GM12878 (cell line): ENCODE data around the gene OSBPL3. TPM values are rescaled to one million over a fixed set of nuclear protein-coding genes. Genes with fewer than 3 reads are reported as not detected.

Experiments used
- BCL11A ChIP-seq: IDR thresholded peaks from 2 replicates; pipeline ENCODE4 v1.6.1; 2011; ENCODE audit warnings: low read depth, low read length
- E4F1 ChIP-seq: fragments of 450-650 bp; IDR thresholded peaks from 2 replicates; pipeline ENCODE4 v1.6.1; 2018; ENCODE audit warnings: borderline replicate concordance, mild to moderate bottlenecking; ENCODE audit not compliant: partially characterized antibody
- IRF4 ChIP-seq: IDR thresholded peaks from 2 replicates; pipeline ENCODE4 v1.6.1; 2011; ENCODE audit warnings: low read depth, low read length
- NFIC ChIP-seq: IDR thresholded peaks from 2 replicates; pipeline ENCODE4 v1.6.1; 2012; ENCODE audit warnings: low read depth, mild to moderate bottlenecking, inconsistent platforms, low read length, moderate library complexity
- NR2C1 ChIP-seq: fragments of 450-650 bp; IDR thresholded peaks from 2 replicates; pipeline ENCODE4 v1.6.1; 2017; ENCODE audit warnings: antibody characterized with exemption, mild to moderate bottlenecking, moderate library complexity
- PAX5 ChIP-seq: IDR thresholded peaks from 2 replicates; pipeline ENCODE4 v1.6.1; 2011; ENCODE audit warnings: low read depth, low read length, borderline replicate concordance
- PKNOX1 ChIP-seq: fragments of 450-650 bp; IDR thresholded peaks from 2 replicates; pipeline ENCODE4 v1.6.1; 2016; ENCODE audit warnings: mild to moderate bottlenecking
- PML ChIP-seq: IDR thresholded peaks from 2 replicates; pipeline ENCODE4 v1.6.1; 2012; ENCODE audit warnings: low read length, inconsistent platforms
- TAF1 ChIP-seq: IDR thresholded peaks from 2 replicates; pipeline ENCODE4 v1.6.1; 2011; ENCODE audit warnings: mild to moderate bottlenecking, low read depth, low read length, borderline replicate concordance
- WRNIP1 ChIP-seq: IDR thresholded peaks from 2 replicates; pipeline ENCODE4 v1.6.1; 2011; ENCODE audit warnings: low read depth, low read length, improper control_type of control experiment, borderline replicate concordance
- YBX1 ChIP-seq: fragments of 450-650 bp; IDR thresholded peaks from 2 replicates; pipeline ENCODE4 v1.6.1; 2016; ENCODE audit warnings: antibody characterized with exemption
- ZNF384 ChIP-seq: IDR thresholded peaks from 2 replicates; pipeline ENCODE4 v1.6.1; 2012; ENCODE audit warnings: low read depth, mild to moderate bottlenecking, low read length, improper control_type of control experiment, borderline replicate concordance
- ZNF687 ChIP-seq: fragments of 450-650 bp; IDR thresholded peaks from 2 replicates; pipeline ENCODE4 v1.6.1; 2017; ENCODE audit warnings: mild to moderate bottlenecking, moderate library complexity
- polyA plus RNA-seq, 11 experiments: library from polyadenylated mRNA; depleted of rRNA in 4 of 11; unstranded in 6 of 11; stranded (reverse) in 5 of 11; fragments of >200 nt; fragmentation: Nextera tagmentation in 4 of 11; fragmentation: Illumina TruSeq in 1 of 11; extraction: Ambion mirVana in 4 of 11; extraction: Trizol in 1 of 11; gene quantifications; 1 replicate in 1 of 11; 2 replicates in 10 of 11; pipeline versions ENCODE4 v1.2.1 to v1.2.3, GENCODE V29; 2011 to 2016; ENCODE audit warnings: inconsistent platforms in 2 of 11, missing spikeins in 2 of 11, low read depth in 1 of 11
- total RNA-seq, 4 experiments: library from RNA; depleted of rRNA in 3 of 4; stranded (reverse); fragments of >200 nt in 3 of 4; fragmentation: Illumina TruSeq in 1 of 4; extraction: Trizol in 1 of 4; gene quantifications; 2 replicates each; pipeline versions ENCODE4 v1.2.1 to v1.2.3, GENCODE V29; 2013 to 2021
- TF ChIP-seq, protein P1 (sequence below): fragments of 450-650 bp; IDR thresholded peaks from 2 replicates; pipeline ENCODE4 v1.6.1; 2017; ENCODE audit warnings: mild to moderate bottlenecking, low read depth, inconsistent platforms; ENCODE audit not compliant: poor library complexity, severe bottlenecking
- TF ChIP-seq, protein P2 (sequence below): fragments of 450-650 bp; IDR thresholded peaks from 2 replicates; pipeline ENCODE4 v1.6.1; 2018; ENCODE audit warnings: mild to moderate bottlenecking, low read depth, moderate library complexity; ENCODE audit not compliant: partially characterized antibody
- TF ChIP-seq, protein P3 (sequence below): IDR thresholded peaks from 2 replicates; pipeline ENCODE4 v1.6.1; 2012; ENCODE audit warnings: low read depth, low read length, improper control_type of control experiment

Gene OSBPL3
- total and polyA plus RNA-seq, 10 of the 15 experiments (the other 5 are each of a cell fraction or from before 2014, with no cell fraction given) = 6.1 to 46.6 (median 27.0) TPM

DNA sequence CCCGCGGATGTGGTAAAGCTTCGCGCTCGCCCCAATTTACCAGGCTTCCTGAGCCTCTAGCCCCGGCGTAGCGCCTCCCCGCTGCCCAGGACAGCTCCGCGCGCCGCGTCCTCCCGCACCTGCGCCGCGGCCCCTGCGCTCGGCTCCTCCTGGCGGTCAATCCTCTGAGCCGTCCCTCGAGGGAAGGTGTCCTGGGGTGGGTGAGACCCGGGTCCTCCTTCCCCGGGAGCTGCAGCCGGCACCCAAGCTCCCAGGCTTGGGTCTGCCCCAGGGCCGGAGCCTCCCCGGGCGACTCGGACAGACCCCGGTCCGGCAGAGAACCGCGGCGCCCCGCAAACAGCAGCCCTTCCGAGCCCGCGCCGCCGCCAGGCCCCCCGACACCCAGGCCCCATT, 512 bp downstream of the OSBPL3 start (continued):
- no peak for TF ChIP-seq PKNOX1
- TF ChIP-seq, protein P1, sequence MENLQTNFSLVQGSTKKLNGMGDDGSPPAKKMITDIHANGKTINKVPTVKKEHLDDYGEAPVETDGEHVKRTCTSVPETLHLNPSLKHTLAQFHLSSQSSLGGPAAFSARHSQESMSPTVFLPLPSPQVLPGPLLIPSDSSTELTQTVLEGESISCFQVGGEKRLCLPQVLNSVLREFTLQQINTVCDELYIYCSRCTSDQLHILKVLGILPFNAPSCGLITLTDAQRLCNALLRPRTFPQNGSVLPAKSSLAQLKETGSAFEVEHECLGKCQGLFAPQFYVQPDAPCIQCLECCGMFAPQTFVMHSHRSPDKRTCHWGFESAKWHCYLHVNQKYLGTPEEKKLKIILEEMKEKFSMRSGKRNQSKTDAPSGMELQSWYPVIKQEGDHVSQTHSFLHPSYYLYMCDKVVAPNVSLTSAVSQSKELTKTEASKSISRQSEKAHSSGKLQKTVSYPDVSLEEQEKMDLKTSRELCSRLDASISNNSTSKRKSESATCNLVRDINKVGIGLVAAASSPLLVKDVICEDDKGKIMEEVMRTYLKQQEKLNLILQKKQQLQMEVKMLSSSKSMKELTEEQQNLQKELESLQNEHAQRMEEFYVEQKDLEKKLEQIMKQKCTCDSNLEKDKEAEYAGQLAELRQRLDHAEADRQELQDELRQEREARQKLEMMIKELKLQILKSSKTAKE = no peak
- peak; percentile 23; the same call in 1 of the 2 replicates for TF ChIP-seq PAX5
- TF ChIP-seq IRF4 = no peak
- peak; percentile 46; the same call in 1 of the 2 replicates for TF ChIP-seq ZNF687
- TF ChIP-seq TAF1 = no peak
- no peak for TF ChIP-seq NR2C1
- no peak for TF ChIP-seq YBX1
- TF ChIP-seq ZNF384 = no peak
- TF ChIP-seq NFIC = no peak
- no peak for TF ChIP-seq PML
- TF ChIP-seq BCL11A = no peak
- TF ChIP-seq E4F1 = no peak
- TF ChIP-seq, protein P2, sequence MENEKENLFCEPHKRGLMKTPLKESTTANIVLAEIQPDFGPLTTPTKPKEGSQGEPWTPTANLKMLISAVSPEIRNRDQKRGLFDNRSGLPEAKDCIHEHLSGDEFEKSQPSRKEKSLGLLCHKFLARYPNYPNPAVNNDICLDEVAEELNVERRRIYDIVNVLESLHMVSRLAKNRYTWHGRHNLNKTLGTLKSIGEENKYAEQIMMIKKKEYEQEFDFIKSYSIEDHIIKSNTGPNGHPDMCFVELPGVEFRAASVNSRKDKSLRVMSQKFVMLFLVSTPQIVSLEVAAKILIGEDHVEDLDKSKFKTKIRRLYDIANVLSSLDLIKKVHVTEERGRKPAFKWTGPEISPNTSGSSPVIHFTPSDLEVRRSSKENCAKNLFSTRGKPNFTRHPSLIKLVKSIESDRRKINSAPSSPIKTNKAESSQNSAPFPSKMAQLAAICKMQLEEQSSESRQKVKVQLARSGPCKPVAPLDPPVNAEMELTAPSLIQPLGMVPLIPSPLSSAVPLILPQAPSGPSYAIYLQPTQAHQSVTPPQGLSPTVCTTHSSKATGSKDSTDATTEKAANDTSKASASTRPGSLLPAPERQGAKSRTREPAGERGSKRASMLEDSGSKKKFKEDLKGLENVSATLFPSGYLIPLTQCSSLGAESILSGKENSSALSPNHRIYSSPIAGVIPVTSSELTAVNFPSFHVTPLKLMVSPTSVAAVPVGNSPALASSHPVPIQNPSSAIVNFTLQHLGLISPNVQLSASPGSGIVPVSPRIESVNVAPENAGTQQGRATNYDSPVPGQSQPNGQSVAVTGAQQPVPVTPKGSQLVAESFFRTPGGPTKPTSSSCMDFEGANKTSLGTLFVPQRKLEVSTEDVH = no peak
- TF ChIP-seq, protein P3, sequence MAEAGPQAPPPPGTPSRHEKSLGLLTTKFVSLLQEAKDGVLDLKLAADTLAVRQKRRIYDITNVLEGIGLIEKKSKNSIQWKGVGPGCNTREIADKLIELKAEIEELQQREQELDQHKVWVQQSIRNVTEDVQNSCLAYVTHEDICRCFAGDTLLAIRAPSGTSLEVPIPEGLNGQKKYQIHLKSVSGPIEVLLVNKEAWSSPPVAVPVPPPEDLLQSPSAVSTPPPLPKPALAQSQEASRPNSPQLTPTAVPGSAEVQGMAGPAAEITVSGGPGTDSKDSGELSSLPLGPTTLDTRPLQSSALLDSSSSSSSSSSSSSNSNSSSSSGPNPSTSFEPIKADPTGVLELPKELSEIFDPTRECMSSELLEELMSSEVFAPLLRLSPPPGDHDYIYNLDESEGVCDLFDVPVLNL = no peak
- no peak for TF ChIP-seq WRNIP1
